ENCODE measurements around the gene GCGR.

Gene GCGR

GRCh38 chr17:81803728-81804558 is at the start of gene GCGR:
Gene GCGR, plus strand, starts transcription at chr17:81804150. Its CDS starts 4,869 bp downstream, at chr17:81809019.
- DNase-seq, result no peak

DNA sequence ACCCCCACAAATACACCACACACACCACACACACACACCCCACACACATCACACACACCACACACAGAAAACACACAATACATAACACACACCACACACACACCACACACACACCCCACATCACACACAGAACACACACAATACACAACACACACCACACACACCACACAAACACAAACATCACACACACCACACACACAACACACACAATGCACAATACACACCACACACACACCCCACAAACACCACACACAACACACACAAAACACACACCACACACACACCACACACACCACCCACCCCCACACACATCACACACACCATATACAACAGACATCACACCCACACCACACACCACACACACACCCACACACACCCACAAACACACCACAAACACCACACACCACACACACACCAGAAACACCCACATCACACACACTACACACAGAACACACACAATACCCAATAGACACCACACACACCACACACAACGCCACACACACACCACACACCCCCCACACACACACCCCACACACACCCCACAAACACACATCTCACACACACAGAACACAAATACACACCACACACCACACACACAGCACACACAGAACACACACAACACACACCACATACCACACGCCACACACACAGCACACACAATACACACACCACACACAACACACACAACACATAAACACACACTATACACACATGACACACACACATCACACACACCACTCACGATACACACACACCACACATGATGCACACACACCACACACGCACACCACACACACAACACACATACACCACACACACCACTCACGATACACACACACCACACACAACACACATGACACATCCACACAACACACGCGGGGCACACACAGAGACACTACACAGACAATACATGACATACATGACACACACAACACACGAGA is 11.0 kb upstream of the GCGR start:
- no peak for DNase-seq

DNA sequence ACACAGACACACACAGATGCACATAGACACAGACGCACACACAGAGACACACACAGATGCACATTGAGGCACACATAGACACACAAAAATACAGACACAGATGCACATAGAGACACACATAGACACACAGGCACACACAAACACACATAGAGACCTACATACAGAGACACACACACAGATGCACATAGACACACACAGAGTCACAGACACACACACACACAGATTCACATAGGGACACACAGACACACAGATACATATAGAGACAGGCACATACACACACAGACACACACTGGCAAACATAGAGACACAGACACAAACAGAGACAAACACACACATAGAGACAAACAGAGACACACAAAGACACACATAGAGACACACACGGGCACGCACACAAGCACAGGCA is 9.9 kb upstream of the GCGR start:
- DNase-seq, result no peak

DNA sequence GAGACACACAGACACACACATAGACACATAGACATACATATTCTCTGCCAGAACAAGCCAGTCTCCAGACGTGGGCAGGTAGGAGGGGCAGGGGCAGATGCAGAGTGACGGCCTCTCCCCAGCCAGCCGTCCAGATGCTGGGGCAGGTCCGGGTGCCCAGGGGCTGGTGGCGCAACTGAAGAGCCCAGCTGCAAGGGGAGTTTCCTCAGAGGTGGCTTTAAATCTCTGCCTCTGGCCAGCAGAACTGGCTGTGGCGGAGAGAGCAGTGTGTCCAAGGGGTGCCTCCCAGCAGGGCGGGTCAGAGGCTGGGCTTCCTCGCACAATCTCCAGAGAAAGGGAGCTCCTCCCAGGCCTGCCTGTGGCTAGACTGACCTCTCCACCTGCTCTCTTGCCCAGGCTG is 9.4 kb upstream of the GCGR start:
- no peak for DNase-seq

DNA sequence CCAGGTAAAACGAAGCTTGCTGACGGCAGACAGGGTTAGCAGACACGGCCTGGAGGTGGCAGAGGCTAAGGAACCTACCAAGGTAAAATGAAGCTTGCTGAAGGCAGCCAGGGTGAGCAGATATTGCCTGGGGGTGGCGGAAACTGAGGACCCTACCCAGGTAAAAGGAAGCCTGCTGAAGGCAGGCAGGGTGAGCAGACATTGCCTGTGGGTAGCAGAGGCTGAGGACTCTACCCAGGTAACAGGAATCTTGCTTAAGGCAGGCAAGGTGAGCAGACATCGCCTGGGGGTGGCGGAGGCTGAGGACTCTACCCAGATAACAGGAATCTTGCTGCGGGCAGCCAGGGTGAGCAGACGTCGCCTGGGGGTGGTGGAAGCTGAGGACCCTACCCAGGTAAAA is 2.6 kb upstream of the GCGR start:
- DNase-seq, result no peak

DNA sequence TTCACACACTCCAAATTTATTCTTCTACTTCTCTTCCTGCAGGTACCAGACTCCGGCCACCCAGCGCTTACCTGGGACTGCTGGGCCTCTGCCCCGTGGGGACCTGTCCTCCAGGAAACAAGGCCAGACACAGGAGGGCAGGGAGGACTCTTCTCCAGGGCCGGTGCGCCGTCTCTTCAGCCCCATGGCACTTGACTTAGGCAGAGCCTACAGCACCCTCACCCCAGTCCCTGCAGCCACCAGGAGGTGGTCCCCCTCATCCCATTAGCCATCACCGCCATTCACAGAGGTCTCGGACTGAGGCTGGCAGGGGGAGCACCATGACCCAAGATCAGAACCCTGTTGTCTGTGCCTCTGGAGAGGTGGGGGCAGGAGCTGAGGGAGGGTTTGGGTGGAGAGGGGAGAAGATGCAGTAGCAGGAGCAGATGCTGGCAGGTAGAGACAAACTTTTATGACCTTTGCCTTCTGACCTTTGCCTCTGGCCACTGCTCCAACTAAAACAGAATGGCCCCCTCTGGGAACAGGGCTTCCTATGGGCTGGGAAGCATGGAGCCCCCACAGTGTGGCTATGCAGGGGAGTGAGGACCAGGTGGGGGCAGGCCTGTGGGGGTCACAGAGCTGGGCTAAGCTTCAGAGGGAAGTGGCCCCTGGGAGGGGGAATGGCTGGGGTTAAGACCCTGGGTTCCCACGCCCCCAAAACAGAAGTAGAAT is 1.7 kb upstream of the GCGR start:
- DNase-seq, result no peak

- no peak for DNase-seq
These were observed 900 bp upstream of the GCGR start for GRCh38 chr17:81802856-81803643.

GRCh38 chr17:81804559-81805399 is 829 bp downstream of the GCGR start:
- DNase-seq, result no peak

DNA sequence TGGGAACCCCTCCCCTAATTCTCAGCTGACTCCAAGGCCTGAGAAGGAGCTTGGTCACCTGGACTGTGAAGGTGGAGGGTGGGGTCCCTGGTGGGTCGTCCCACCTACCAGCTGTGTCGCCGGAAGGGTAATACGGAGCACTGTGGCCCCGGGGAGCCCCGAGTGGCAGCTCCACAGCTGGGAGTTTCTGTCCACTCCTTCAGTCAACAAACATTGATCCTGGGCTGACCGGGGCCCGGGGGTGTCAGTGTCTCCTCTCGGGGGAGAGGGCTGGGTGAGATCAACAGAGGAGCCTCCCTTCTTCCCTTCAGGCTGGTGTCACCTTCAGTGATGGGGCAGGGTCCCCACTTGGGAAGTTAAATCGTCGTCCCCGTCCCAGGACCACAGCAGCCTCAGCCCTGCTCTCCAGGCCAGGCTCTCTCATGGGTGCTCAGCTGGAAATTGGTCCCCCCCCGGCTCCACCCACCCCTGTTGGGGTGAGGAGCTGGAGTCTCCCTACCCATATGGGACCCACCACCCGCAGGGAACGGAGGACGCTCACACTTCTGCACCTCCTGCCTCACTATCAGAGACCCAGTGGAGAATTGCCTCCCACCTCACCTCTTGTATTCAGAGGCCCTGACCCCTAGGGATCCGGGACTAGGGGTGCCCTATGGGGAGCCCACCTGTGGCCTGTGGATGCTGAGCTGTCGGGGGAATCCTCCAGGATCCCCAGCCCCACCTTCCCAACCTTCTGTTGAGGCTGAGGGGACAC is 1.9 kb downstream of the GCGR start:
- DNase-seq, result no peak

GRCh38 chr17:81806461-81807209 is 2.7 kb downstream of the GCGR start:
- no peak for DNase-seq

GRCh38 chr17:81807210-81807719 is 3.3 kb downstream of the GCGR start:
- no peak for DNase-seq

DNA sequence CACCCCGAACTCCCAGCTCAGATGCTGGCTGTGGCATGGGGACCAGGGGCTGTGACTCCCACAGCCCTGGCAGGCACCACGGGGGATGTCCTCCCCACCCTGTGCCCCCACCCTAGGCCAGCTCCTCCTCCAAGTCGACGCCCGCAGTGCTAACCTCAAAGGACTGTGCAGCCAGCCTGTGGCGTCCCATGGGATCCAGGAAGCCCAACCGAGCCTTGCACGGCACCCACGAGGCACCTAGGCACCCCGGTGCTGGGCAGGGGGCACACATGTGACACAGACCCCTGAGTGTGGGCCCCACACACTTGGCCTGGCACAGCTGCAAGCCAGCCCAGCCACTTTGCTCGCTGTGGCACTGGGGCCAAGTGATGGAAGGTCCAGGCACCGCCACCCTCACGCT is 3.9 kb downstream of the GCGR start:
- DNase-seq, result no peak

- no peak for DNase-seq
These were observed 5.0 kb downstream of the GCGR start for GRCh38 chr17:81808778-81809555.

DNA sequence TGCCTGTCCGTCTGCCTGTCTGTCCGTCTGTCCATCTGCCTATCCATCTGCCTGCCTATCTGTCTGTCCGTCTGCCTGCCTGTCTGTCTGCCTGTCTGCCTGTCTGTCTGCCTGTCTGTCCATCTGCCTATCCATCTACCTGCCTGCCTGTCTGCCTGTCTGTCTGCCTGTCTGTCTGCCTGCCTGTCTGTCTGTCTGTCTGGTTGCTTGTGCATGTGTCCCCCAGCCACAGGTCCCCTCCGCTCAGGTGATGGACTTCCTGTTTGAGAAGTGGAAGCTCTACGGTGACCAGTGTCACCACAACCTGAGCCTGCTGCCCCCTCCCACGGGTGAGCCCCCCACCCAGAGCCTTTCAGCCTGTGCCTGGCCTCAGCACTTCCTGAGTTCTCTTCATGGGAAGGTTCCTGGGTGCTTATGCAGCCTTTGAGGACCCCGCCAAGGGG is 5.6 kb downstream of the GCGR start:
- DNase-seq, result no peak

- no peak for DNase-seq
These were observed 6.5 kb downstream of the GCGR start for GRCh38 chr17:81810476-81810875.

- DNase-seq, result no peak
These were observed 7.1 kb downstream of the GCGR start for GRCh38 chr17:81810892-81811704.

DNA sequence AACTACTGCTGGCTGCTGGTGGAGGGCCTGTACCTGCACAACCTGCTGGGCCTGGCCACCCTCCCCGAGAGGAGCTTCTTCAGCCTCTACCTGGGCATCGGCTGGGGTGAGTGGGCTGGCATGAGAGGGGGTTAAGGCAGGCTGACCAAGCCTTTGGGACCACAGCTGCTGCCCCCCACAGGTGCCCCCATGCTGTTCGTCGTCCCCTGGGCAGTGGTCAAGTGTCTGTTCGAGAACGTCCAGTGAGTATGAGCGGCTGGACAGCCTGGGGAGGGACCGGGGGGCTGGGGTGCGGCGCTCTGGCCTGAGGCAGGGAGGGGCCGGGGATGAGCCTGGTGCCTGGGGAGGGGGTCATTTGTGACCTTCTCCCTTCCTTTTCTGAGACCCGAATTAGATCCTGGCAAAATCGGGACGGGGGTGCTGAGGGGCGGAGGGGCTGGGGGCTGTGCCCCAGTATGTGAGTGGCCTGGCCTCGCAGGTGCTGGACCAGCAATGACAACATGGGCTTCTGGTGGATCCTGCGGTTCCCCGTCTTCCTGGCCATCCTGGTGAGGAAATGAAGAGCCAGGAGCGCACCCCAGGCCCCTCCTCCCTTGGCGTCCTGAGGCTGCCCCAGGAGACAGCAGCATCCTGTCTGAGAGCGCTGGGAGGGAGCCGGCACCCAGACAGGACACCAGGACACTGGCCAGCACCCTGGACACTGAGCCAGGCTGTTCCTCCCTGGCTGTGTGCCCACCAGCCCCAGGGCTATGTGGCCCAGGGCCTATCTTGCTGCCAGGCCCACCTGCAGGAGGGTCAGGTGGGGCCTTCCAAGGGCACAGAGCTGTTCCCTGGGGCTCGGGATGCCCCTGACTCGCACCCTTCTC is 8.0 kb downstream of the GCGR start:
- no peak for DNase-seq

Data from DMS153 (cell line).